ENCODE results near the gene ARHGEF28.

ARHGEF28 gene

GRCh38 chr5:73743161-73743560 is 117.2 kb downstream of the ARHGEF28 start:
- no peak for DNase-seq

DNA sequence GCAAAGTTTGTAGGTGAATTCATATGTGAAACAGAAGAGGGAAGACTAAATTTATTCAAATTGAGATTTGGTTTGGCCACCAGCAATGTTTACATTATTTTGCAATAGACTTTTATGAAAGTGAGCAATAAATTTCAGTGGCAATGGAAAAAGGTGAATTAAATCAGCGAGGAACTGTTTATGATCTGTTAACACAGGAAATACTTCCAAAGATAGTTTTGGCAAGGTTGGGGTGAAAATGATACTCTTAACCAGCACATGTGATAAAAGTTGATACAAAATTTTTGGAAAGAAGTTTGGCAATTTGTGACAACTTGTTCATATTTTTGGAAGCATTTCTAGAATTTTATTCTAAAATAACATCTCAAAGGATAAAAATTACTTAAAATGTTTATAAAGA is 119.8 kb downstream of the ARHGEF28 start:
- DNase-seq: no peak

GRCh38 chr5:73746608-73747007 is 120.6 kb downstream of the ARHGEF28 start:
- DNase-seq: no peak

- DNase-seq: no peak
These were observed 121.8 kb downstream of the ARHGEF28 start for GRCh38 chr5:73747696-73748380.

DNA sequence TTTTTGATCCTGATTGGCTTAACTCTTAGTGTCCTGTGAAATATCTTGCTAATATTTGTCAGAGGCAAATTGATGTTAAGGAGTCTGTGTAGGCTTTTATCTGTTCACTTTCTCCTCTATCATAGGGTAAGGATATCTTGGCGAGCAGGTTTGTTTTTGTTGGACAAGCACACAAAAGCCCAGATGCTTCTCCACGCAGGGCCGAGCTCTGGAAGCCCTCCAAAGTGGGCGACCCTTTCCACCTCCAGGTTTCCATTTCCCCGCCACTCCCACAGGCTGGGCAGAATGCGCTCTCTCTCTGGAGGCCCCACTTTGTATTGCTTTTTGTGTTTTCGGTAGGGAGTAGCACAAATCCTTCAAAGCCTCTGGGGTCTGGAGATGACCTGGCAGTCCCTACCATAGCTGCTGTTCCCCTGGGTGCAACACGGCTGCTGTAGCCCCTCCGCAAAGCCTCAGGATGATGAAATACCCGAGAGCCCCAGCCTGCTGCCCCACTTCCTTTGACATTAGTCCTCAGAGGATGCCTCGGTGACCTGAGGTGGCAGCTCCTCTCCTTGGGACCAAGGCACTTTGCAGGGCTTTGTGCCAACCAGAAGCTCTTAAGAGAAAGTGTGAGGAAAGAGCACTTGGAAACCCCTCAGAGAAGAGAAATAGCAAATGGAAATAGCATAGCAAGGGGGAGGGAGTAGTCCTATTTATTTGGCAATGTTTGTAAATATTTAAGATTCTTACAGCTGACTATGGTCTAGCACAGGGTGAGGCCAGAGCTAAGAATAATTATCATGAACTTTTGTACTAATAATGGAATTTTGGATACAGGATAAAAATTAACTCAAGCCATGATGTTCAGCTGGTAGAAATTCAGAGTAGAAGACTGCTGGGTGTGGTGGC is 122.8 kb downstream of the ARHGEF28 start:
- DNase-seq: peak; percentile 22 to 83

DNA sequence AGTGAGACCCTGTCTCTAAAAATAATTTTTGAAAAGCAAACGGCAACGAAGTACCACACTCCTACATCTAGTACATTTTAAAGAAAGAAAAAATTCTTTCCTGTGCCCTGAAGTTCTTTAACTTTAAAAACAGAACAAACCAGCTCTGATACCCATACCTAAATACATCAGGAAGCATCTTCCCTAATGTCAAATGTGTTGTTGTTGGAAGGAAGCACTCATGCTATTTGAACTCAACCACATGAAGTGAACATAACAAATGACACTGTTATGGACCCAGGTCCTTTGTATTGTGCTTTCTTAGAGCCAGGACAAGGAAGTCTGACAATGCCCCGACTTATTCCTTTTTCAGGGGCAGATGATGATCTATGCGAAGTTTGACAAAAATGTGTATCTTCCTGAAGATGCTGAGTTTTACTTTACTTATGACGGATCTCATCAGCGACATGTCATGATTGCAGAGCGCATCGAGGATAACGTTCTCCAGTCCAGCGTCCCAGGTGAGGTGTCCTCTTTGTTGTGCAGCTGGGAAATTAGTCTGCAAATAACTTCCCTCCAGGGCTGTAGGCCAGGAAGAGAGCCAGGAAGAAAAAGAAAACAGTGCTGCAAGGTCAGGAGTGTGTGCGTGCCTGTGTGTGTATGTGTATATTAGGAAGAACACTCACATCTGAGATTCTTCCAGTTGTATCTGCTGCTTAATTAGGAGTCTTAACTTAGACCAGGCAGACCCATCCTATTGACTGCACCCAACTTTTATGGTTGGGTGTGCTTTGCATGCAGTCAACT is 123.7 kb downstream of the ARHGEF28 start:
- no peak for DNase-seq

GRCh38 chr5:73751254-73751914 is 125.4 kb downstream of the ARHGEF28 start:
- no peak for DNase-seq

DNA sequence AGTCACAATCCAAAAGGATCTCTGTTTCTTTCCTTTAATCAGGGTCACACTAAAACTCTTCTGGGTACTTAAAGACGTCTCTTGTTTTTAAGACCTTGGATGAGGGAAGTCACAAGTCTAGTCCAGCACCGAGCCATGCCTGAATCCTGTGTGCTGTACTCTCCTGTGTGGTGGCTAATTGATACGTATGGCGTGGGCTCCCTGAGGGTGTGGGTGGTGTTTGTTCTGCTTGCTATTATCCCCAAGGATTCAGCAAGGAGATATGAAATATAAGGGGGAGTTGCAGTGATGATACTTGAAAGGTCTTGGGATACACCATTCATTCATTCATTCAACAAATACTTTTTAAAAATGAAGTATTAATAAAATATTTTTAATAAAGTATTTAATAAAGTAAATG is 128.3 kb downstream of the ARHGEF28 start:
- no peak for DNase-seq

DNA sequence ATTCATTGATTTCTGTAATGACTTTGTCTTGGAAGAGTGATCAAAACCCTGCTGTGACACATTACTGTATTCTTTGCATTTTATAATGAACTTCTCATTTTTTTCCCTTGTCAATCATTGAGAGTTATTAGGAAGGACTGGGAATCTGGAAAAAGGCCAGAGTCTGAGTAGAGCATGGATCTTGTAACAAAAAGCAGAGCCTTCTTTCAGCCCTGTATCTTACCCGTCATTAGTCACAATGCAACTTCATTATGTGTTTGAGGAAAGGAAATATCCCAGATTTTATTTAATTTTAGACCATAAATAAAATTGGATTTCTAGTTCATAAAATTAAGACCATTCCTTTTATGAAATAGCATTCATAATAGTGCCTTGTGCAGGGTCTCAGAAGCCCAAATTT is 131.4 kb downstream of the ARHGEF28 start:
- DNase-seq: peak; percentile 44 to 70

DNA sequence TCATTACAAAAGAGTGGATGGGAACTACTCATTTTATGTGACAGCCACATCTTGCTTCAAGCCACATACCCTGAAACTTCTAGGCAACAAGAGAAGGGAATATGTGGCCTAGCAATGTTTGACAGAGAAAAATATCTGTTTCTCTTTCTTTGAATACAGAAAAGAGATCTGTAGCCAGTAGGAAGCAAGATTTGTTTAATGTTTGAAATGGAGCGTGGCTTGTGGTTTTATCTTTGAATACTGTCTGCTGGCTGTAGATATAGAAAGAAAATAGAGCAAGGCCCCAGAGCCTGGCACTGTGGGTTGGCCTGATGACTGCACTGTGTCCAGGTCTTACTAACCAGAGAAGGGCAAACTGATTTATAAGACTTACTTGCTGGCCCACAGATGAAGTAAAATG is 133.8 kb downstream of the ARHGEF28 start:
- DNase-seq: no peak

DNA sequence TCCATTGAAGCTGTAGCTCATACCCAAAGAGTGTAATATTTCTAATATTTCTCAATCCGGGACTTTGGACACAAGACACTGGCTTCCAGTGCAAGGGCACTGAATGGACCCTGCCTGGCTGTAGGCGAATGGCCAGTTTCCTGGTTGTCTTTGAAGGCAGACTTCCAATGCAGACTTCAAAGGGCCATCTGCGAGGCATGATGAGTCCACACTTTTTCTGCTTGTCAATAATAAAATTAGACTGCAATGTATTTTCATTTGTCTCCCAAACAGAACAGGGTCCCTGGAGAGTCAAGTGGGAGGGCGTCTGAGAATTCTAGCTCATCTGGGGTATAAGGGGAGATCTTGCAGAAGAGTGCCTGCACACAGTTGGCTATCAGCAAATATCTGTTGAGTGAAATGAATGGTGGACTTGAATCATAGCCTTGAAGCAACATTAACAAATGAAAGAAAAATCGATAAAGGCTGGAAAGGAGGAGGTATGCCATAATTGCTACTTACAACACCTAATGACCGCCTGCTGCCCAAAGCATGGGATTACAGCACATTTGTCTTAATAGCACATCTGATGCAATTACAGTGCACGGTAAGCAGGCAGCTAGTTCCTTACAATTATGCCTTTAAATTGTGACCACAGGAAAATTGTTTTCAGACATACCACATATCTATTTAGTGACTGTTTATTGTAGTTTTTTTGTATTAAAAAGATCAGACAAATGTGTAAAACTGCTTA is 137.5 kb downstream of the ARHGEF28 start:
- DNase-seq: no peak

DNA sequence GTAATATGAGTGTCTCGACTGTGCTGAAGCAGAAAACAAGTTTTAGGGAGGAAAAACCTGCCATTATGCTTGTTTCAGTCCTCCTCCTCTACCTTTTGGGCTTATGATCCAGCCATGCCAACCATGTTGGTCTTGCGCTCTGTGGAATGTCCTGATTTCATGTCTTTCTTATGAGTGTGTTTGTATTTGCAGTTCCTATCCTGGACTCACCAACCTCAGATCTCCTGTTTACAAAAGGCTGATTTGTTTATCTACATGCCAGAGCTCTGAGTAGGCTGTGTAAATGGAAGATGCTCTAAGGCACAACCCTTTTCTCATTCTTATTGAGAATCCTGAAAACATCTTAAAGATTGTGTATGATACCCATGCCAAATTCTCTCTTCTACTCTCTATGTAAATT is 138.6 kb downstream of the ARHGEF28 start:
- no peak for DNase-seq

- DNase-seq: no peak
These were observed 139.0 kb downstream of the ARHGEF28 start for GRCh38 chr5:73764996-73765395.

DNA sequence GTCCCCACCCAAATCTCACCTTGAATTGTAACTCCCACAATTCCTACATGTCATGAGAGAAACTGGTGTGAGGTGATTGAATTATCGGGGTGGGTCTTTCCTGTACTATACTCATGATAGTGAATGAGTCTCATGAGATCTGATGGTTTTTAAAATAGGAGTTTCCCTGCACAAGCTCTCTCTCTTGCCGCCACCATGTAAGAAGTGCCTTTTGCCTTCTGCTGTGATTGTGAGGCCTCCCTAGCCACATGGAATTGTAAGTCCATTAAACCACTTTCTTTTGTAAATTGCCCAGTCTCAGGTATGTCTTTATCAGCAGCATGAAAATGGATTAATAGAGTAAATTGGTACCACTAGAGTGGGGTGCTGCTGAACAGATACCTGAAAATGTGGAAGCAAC is 140.9 kb downstream of the ARHGEF28 start:
- DNase-seq: no peak

GRCh38 chr5:73770172-73771025 is 144.4 kb downstream of the ARHGEF28 start:
- DNase-seq: no peak

GRCh38 chr5:73774924-73775323 is 148.9 kb downstream of the ARHGEF28 start:
- no peak for DNase-seq

GRCh38 chr5:73776405-73776804 is 150.4 kb downstream of the ARHGEF28 start:
- no peak for DNase-seq

- DNase-seq: no peak
These were observed 151.2 kb downstream of the ARHGEF28 start for GRCh38 chr5:73777192-73777591.

DNA sequence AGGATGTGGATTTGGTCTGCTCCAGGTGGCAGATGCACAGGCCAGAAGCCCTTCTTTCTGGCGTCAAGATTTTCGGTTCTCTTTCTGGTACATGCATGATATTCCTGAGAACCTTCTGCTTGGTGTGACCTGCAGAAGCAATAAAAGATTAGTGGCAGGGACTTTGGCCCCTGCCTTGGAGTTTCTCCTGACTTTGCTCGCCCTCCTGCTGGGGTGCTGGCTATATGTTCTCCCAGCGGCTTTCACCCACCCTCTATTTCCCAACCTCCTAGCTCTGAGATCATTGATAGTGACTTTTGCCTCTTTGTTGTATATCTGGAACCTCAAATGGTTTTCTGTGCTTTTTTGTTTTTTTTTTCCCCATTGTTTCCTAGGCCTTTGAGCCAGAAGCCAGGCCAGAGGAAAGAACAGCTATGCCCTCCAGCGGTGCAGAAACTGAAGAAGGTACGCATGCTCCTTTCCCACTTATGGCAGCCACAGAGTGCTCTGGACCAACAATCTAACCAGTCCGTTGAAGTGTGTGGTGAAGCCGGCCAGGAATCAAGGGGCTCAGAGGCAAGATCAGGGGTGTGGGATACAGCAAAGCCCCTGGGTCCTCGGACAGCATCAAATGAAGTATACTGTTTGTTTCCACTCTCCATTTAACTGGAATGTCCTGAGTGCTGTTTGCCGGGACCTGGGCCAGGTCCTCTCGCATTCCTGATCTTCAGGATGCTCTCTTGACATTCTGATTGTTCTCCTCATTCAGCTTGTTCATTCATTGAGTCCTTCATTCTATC is 154.5 kb downstream of the ARHGEF28 start:
- DNase-seq: no peak

- DNase-seq: no peak
These were observed 155.2 kb downstream of the ARHGEF28 start for GRCh38 chr5:73781107-73781768.

Data from NCI-H446 (cell line).